Testis (tissue), 3 donors: ENCODE results near the gene ABCA4. TPM values are rescaled to one million over a fixed set of nuclear protein-coding genes. Genes with fewer than 3 reads are reported as not detected.
"Not testable (repeated sequence)": the region's sequence is repeated elsewhere in the genome, so short reads cannot be mapped to it uniquely, and the experiment has no call there.

Experiments used
- DNase-seq: peaks from one replicate; pipeline ENCODE4 v3.0.0-alpha.2; 2019
- H3K27ac ChIP-seq, 2 donors: fragments of 200-600 bp; sonication (generic); one replicate each; pipeline ENCODE4 v1.5.1; 2019
- H3K27me3 ChIP-seq: fragments of 200-600 bp; sonication (generic); one replicate; pipeline ENCODE4 v1.5.1; 2019
- H3K36me3 ChIP-seq: fragments of 200-600 bp; sonication (generic); one replicate; pipeline ENCODE4 v1.5.1; 2017; ENCODE audit warnings: low read depth; ENCODE audit errors: missing control alignments
- H3K4me1 ChIP-seq: fragments of 200-600 bp; sonication (generic); one replicate; pipeline ENCODE4 v1.5.1; 2019
- H3K4me3 ChIP-seq, 2 donors: fragments of 200-600 bp; sonication (generic); one replicate each; pipeline ENCODE4 v1.5.1; 2017 to 2019
- H3K9me3 ChIP-seq: fragments of 200-600 bp; sonication (generic); one replicate; pipeline ENCODE4 v1.5.1; 2017
- POLR2A ChIP-seq: fragments of 450-650 bp; IDR thresholded peaks from one replicate; pipeline ENCODE4 v1.6.1; 2017; ENCODE audit warnings: antibody characterized with exemption, mild to moderate bottlenecking, moderate library complexity
- WGBS, 2 donors: methylation state at CpG; one replicate each; pipeline ENCODE4 v1.1.5; 2018; 5-methylcytosine and 5-hydroxymethylcytosine counted together
- intact Hi-C: fragments of 100-400 bp; cut with DNase I; formaldehyde crosslinking; loops from one replicate; pipeline ENCODE4 v1.15.1; 2023; ENCODE audit warnings: low total_unique reads
- polyA plus RNA-seq: library from polyadenylated mRNA; stranded (reverse); fragments of 350-450 nt; fragmentation: Illumina TruSeq; extraction: RNeasy Lipid Tissue Mini Kit (QIAGEN cat#74804); gene quantifications from one replicate; pipeline ENCODE4 v1.2.3, GENCODE V29; 2014; ENCODE audit warnings: low read depth, low replicate concordance; ENCODE audit not compliant: insufficient read depth
- total RNA-seq, 2 donors: library from RNA; depleted of rRNA; stranded (reverse); fragments of >200 nt; gene quantifications; one replicate each; pipeline ENCODE4 v1.2.3, GENCODE V29; 2016
- TF ChIP-seq, protein P1 (sequence below), 3 experiments: fragments of 450-650 bp in 2 of 3; fragments of 200-600 bp in 1 of 3; sonication (generic) in 1 of 3; IDR thresholded peaks; one replicate each; pipeline ENCODE4 v1.5.1; 2016 to 2019; ENCODE audit warnings: antibody characterized with exemption in 3 of 3, mild to moderate bottlenecking in 2 of 3, moderate library complexity in 1 of 3

Gene ABCA4
- total and polyA plus RNA-seq, 3 donors from 2014 or later = 1.6 to 1.8 (median 1.8) TPM

DNA sequence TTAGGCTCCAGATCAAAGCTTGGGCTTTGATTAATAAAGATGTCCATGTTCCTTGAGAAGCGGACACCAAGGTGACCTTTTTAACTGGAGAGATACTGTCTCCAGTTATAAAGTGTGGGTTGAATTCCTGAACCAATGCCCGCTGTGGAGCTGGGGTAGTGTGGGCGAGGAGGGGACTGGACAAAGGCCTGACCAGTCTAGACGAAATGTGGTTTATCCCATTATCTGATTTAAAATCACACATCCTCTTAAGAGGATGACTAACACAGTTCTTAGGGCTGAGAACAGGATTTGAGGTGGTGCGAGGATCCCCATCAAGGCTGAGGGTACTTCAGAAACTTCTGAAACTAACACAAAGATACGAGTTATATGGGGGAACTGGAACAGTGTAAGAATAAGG lies 127.2 kb downstream of the ABCA4 start:
- Histone ChIP-seq H3K4me3 (no peak overlapping the region), H3K4me1 (no peaks in the 10 kb centered on the region), H3K27ac (no peak overlapping the region), H3K36me3 (no peaks in the 10 kb centered on the region), H3K9me3 (no peaks in the 10 kb centered on the region), H3K27me3 (no peaks in the 10 kb centered on the region)
- WGBS, 2 donors = 75 to 78% methylated on average over 6 of the region's 6 CpGs
- TF ChIP-seq POLR2A = no peak
- TF ChIP-seq, protein P1, sequence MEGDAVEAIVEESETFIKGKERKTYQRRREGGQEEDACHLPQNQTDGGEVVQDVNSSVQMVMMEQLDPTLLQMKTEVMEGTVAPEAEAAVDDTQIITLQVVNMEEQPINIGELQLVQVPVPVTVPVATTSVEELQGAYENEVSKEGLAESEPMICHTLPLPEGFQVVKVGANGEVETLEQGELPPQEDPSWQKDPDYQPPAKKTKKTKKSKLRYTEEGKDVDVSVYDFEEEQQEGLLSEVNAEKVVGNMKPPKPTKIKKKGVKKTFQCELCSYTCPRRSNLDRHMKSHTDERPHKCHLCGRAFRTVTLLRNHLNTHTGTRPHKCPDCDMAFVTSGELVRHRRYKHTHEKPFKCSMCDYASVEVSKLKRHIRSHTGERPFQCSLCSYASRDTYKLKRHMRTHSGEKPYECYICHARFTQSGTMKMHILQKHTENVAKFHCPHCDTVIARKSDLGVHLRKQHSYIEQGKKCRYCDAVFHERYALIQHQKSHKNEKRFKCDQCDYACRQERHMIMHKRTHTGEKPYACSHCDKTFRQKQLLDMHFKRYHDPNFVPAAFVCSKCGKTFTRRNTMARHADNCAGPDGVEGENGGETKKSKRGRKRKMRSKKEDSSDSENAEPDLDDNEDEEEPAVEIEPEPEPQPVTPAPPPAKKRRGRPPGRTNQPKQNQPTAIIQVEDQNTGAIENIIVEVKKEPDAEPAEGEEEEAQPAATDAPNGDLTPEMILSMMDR (IDR thresholded peaks at IDR 0.05) = no peak
- DNase-seq = no peak
- intact Hi-C loops = no loop called here

DNA sequence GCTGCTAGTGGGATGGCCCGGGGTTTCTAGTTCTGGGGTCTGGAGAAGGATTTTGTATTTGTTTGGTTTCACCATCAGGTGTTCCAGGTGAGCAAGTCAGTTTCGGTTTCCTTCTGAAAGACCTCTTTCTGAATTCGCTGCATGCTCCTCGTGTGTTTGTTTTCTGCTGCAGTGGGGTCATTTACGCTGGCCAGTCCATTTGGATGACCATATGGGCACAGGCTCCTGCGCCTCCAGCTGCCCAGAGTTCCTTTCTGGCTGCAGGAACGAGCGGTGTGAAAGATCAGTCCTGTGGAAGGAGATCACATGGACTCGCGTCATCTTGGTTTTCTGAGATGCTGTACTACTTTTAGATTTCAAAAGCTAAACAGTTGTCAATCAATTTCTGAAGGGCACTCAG lies 128.0 kb downstream of the ABCA4 start:
- DNase-seq = no peak
- 89 to 94% methylated on average over 10 of the region's 10 CpGs for WGBS, 2 donors
- no peak for TF ChIP-seq POLR2A
- TF ChIP-seq, protein P1 (IDR thresholded peaks at IDR 0.05) = no peak
- H3K36me3 ChIP-seq = no peaks in the 10 kb centered on the region
- intact Hi-C loops = no loop called here
- no peak overlapping the region for H3K4me3 ChIP-seq
- H3K27me3 ChIP-seq = no peaks in the 10 kb centered on the region
- H3K9me3 ChIP-seq = no peaks in the 10 kb centered on the region
- H3K4me1 ChIP-seq = no peaks in the 10 kb centered on the region
- H3K27ac ChIP-seq = no peak overlapping the region

DNA sequence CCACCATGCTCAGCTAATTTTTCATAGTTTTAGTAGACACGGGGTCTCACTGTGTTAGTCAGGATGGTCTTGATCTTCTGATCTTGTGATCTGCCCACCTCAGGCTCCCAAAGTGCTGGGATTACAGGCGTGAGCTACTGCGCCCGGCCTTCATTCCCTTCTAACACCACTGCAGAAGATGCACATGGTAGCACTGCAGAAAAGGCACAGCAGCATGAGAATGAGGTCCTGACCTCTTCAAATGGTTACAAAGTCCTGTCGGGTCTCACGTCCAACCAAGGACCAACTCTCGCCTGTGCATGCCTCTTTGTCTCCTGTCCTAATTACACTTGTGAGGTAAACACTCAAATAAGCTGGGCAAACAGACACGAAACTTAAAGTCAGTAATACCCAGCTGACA lies 128.8 kb downstream of the ABCA4 start:
- Histone ChIP-seq H3K4me1 (no peaks in the 10 kb centered on the region), H3K27ac (no peak overlapping the region), H3K27me3 (no peaks in the 10 kb centered on the region), H3K9me3 (no peaks in the 10 kb centered on the region), H3K36me3 (no peaks in the 10 kb centered on the region), H3K4me3 (no peak overlapping the region)
- no peak for DNase-seq
- WGBS, 2 donors = 83 to 94% methylated on average over 8 of the region's 8 CpGs
- no peak for TF ChIP-seq POLR2A
- TF ChIP-seq, protein P1 (IDR thresholded peaks at IDR 0.05) = no peak
- intact Hi-C loops = no loop called here

DNA sequence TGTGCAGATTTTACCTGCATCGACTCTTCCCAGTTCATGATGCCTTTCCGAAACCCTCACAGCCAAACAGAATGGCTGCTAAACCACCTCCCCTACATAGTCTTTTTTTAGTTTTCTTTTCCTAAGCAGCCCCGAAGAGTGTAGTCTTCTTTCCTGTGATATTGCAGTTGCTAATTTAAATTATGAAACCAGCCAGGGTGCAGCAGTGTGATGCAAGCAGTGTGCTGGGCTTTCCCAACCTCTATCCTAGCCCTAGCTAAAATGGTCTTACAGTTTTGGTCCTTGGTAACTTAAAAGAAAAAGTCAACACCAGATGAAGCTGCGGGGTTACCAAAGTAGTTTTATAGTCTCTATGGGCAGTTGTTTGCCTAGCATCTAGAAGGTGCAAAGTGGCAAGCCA lies 129.7 kb downstream of the ABCA4 start:
- Histone ChIP-seq H3K36me3 (no peaks in the 10 kb centered on the region), H3K4me1 (no peaks in the 10 kb centered on the region), H3K27me3 (no peaks in the 10 kb centered on the region), H3K4me3 (no peak overlapping the region), H3K27ac (no peak overlapping the region), H3K9me3 (no peaks in the 10 kb centered on the region)
- WGBS, 2 donors = 95% methylated on average over 4 of the region's 4 CpGs
- TF ChIP-seq, protein P1 (IDR thresholded peaks at IDR 0.05) = no peak
- no peak for TF ChIP-seq POLR2A
- intact Hi-C loops = no loop called here
- DNase-seq = no peak

GRCh38 chr1:93990477-93990876 lies 130.5 kb downstream of the ABCA4 start:
- H3K27me3 ChIP-seq, DNase-seq, H3K9me3 ChIP-seq, H3K4me3 ChIP-seq, H3K4me1 ChIP-seq, intact Hi-C loops, H3K36me3 ChIP-seq, H3K27ac ChIP-seq: not testable (repeated sequence)
- WGBS, 2 donors = 82 to 84% methylated on average over 3 of the region's 3 CpGs
